ENCODE results near the gene CSAG1. TPM values are rescaled to one million over a fixed set of nuclear protein-coding genes. Genes with fewer than 3 reads are reported as not detected.
"Not testable (repeated sequence)": the region's sequence is repeated elsewhere in the genome, so short reads cannot be mapped to it uniquely, and the experiment has no call there.

Gene CSAG1
- total RNA-seq, 5 donors from 2014 or later (not counting 1 experiment from before 2014, with no cell fraction given): not detected

GRCh38 chrX:152734143-152734858 is 780 bp upstream of the CSAG1 start:
- POLR2A ChIA-PET; H3K9me3 Mint-ChIP-seq; H3K4me3 Mint-ChIP-seq; H3K27ac Mint-ChIP-seq; ATAC-seq (replicated peaks in 1 of 4); H3K27ac ChIP-seq (ENCODE audit: low read length); DNase-seq; H3K9me3 ChIP-seq; H3K27me3 ChIP-seq (replicated peaks in 1 of 2; ENCODE audit: control insufficient read depth in 2 of 2, extremely low read depth in 1 of 2, insufficient read depth in 2 of 2, low read length in 1 of 2); H3K4me1 Mint-ChIP-seq; CTCF ChIA-PET; H3K4me3 ChIP-seq (ENCODE audit: control insufficient read depth in 1 of 2, extremely low read depth in 1 of 2, low read length in 1 of 2); H3K36me3 ChIP-seq (ENCODE audit: control insufficient read depth in 2 of 2, extremely low read depth in 1 of 2, insufficient read depth in 1 of 2, low read length in 1 of 2); H3K36me3 Mint-ChIP-seq; H3K27me3 Mint-ChIP-seq; H3K4me1 ChIP-seq (ENCODE audit: control insufficient read depth in 1 of 2, extremely low read depth in 1 of 2, insufficient read depth in 2 of 2, low read length in 2 of 2): not testable (repeated sequence)
- no CpG with 5 or more reads among the region's 22 CpGs for WGBS (ENCODE audit: insufficient coverage)

GRCh38 chrX:152725409-152725808 is 8.1 kb downstream of the CSAG1 start:
- H3K27ac Mint-ChIP-seq: no peak overlapping the region
- H3K27me3 Mint-ChIP-seq: peaks cover 3 to 19% of the 10 kb centered on the region in 2 donors
- no peaks in the 10 kb centered on the region for H3K9me3 Mint-ChIP-seq
- no peaks in the 10 kb centered on the region for H3K4me1 ChIP-seq (ENCODE audit: control insufficient read depth in 1 of 2, extremely low read depth in 1 of 2, insufficient read depth in 2 of 2, low read length in 2 of 2)
- CTCF ChIA-PET: no interaction called here
- H3K4me3 ChIP-seq (ENCODE audit: control insufficient read depth in 1 of 2, extremely low read depth in 1 of 2, low read length in 1 of 2): no peak overlapping the region
- no peak for ATAC-seq (replicated peaks in 1 of 4)
- H3K36me3 ChIP-seq (ENCODE audit: control insufficient read depth in 2 of 2, extremely low read depth in 1 of 2, insufficient read depth in 1 of 2, low read length in 1 of 2): no peaks in the 10 kb centered on the region
- no peaks in the 10 kb centered on the region for H3K27me3 ChIP-seq (replicated peaks in 1 of 2; ENCODE audit: control insufficient read depth in 2 of 2, extremely low read depth in 1 of 2, insufficient read depth in 2 of 2, low read length in 1 of 2)
- no peak overlapping the region for H3K27ac ChIP-seq (ENCODE audit: low read length)
- no peaks in the 10 kb centered on the region for H3K4me1 Mint-ChIP-seq
- DNase-seq: no peak
- no peak overlapping the region for H3K4me3 Mint-ChIP-seq
- H3K36me3 Mint-ChIP-seq: no peaks in the 10 kb centered on the region
- WGBS (ENCODE audit: insufficient coverage): 80% methylated on average over 1 of the region's 7 CpGs
- H3K9me3 ChIP-seq: no peaks in the 10 kb centered on the region
- POLR2A ChIA-PET: no interaction called here

- H3K27ac ChIP-seq (ENCODE audit: low read length); H3K27me3 Mint-ChIP-seq; H3K9me3 ChIP-seq; H3K27ac Mint-ChIP-seq; H3K9me3 Mint-ChIP-seq; ATAC-seq (replicated peaks in 1 of 4); H3K36me3 ChIP-seq (ENCODE audit: control insufficient read depth in 2 of 2, extremely low read depth in 1 of 2, insufficient read depth in 1 of 2, low read length in 1 of 2); H3K4me1 Mint-ChIP-seq; H3K4me3 Mint-ChIP-seq; H3K4me1 ChIP-seq (ENCODE audit: control insufficient read depth in 1 of 2, extremely low read depth in 1 of 2, insufficient read depth in 2 of 2, low read length in 2 of 2); H3K36me3 Mint-ChIP-seq; POLR2A ChIA-PET; DNase-seq; CTCF ChIA-PET; H3K4me3 ChIP-seq (ENCODE audit: control insufficient read depth in 1 of 2, extremely low read depth in 1 of 2, low read length in 1 of 2); H3K27me3 ChIP-seq (replicated peaks in 1 of 2; ENCODE audit: control insufficient read depth in 2 of 2, extremely low read depth in 1 of 2, insufficient read depth in 2 of 2, low read length in 1 of 2): not testable (repeated sequence)
- WGBS (ENCODE audit: insufficient coverage): no CpG with 5 or more reads among the region's 35 CpGs
Observed at GRCh38 chrX:152713815-152714787, 19.4 kb downstream of the CSAG1 start, which contains the start of gene MAGEA2B. Gene MAGEA2B, plus strand, starts transcription at chrX:152714628. Its CDS starts 2,479 bp downstream, at chrX:152717107.

- H3K27me3 Mint-ChIP-seq; H3K36me3 ChIP-seq (ENCODE audit: control insufficient read depth in 2 of 2, extremely low read depth in 1 of 2, insufficient read depth in 1 of 2, low read length in 1 of 2); H3K4me3 Mint-ChIP-seq; H3K27ac ChIP-seq (ENCODE audit: low read length); CTCF ChIA-PET; H3K9me3 Mint-ChIP-seq; H3K9me3 ChIP-seq; H3K27me3 ChIP-seq (replicated peaks in 1 of 2; ENCODE audit: control insufficient read depth in 2 of 2, extremely low read depth in 1 of 2, insufficient read depth in 2 of 2, low read length in 1 of 2); DNase-seq; POLR2A ChIA-PET; H3K4me1 ChIP-seq (ENCODE audit: control insufficient read depth in 1 of 2, extremely low read depth in 1 of 2, insufficient read depth in 2 of 2, low read length in 2 of 2); H3K36me3 Mint-ChIP-seq; ATAC-seq (replicated peaks in 1 of 4); H3K4me1 Mint-ChIP-seq; H3K4me3 ChIP-seq (ENCODE audit: control insufficient read depth in 1 of 2, extremely low read depth in 1 of 2, low read length in 1 of 2); H3K27ac Mint-ChIP-seq: not testable (repeated sequence)
- no CpG with 5 or more reads among the region's 5 CpGs for WGBS (ENCODE audit: insufficient coverage)
Observed at GRCh38 chrX:152713195-152713594, 20.3 kb downstream of the CSAG1 start.

GRCh38 chrX:152709173-152709572 is 24.3 kb downstream of the CSAG1 start, which contains the start of gene CSAG2:
Gene CSAG2, minus strand, starts transcription at chrX:152709273. Its CDS starts 161 bp downstream, at chrX:152709112.
- H3K27me3 Mint-ChIP-seq; H3K9me3 Mint-ChIP-seq; H3K9me3 ChIP-seq; H3K27me3 ChIP-seq (replicated peaks in 1 of 2; ENCODE audit: control insufficient read depth in 2 of 2, extremely low read depth in 1 of 2, insufficient read depth in 2 of 2, low read length in 1 of 2); CTCF ChIA-PET; H3K4me1 ChIP-seq (ENCODE audit: control insufficient read depth in 1 of 2, extremely low read depth in 1 of 2, insufficient read depth in 2 of 2, low read length in 2 of 2); POLR2A ChIA-PET; H3K27ac ChIP-seq (ENCODE audit: low read length); H3K36me3 Mint-ChIP-seq; ATAC-seq (replicated peaks in 1 of 4); H3K27ac Mint-ChIP-seq; H3K4me3 Mint-ChIP-seq; DNase-seq; H3K4me3 ChIP-seq (ENCODE audit: control insufficient read depth in 1 of 2, extremely low read depth in 1 of 2, low read length in 1 of 2); H3K4me1 Mint-ChIP-seq; H3K36me3 ChIP-seq (ENCODE audit: control insufficient read depth in 2 of 2, extremely low read depth in 1 of 2, insufficient read depth in 1 of 2, low read length in 1 of 2): not testable (repeated sequence)
- no CpG with 5 or more reads among the region's 2 CpGs for WGBS (ENCODE audit: insufficient coverage)

GRCh38 chrX:152706500-152706899 is 27.0 kb downstream of the CSAG1 start:
- H3K36me3 Mint-ChIP-seq; H3K9me3 Mint-ChIP-seq; H3K4me3 Mint-ChIP-seq; H3K4me1 Mint-ChIP-seq; DNase-seq; H3K4me3 ChIP-seq (ENCODE audit: control insufficient read depth in 1 of 2, extremely low read depth in 1 of 2, low read length in 1 of 2); H3K9me3 ChIP-seq; H3K4me1 ChIP-seq (ENCODE audit: control insufficient read depth in 1 of 2, extremely low read depth in 1 of 2, insufficient read depth in 2 of 2, low read length in 2 of 2); H3K27ac Mint-ChIP-seq; CTCF ChIA-PET; H3K36me3 ChIP-seq (ENCODE audit: control insufficient read depth in 2 of 2, extremely low read depth in 1 of 2, insufficient read depth in 1 of 2, low read length in 1 of 2); POLR2A ChIA-PET; H3K27ac ChIP-seq (ENCODE audit: low read length); ATAC-seq (replicated peaks in 1 of 4); H3K27me3 ChIP-seq (replicated peaks in 1 of 2; ENCODE audit: control insufficient read depth in 2 of 2, extremely low read depth in 1 of 2, insufficient read depth in 2 of 2, low read length in 1 of 2); H3K27me3 Mint-ChIP-seq: not testable (repeated sequence)
- no CpG with 5 or more reads among the region's 7 CpGs for WGBS (ENCODE audit: insufficient coverage)
